Activated CD4-positive, alpha-beta T cell treated with anti-CD3 and anti-CD28 coated beads for 24 hours (primary cell): ENCODE results near the gene JOSD2.
A peak's percentile ranks its signal among the peaks of the same experiment; 100 is the strongest.

ENCODE experiments used
- DNase-seq, 2 donors: peaks; one replicate each; pipeline ENCODE4 v3.0.0-alpha.2; 2020; ENCODE audit warnings: low read depth in 2 of 2

The JOSD2 gene

GRCh38 chr19:50511069-50511822, at the start of gene JOSD2:
Gene JOSD2 (minus strand): TSS chr19:50511191. CDS start chr19:50510431, 760 bp downstream.
- peak; percentile 92 to 95 for DNase-seq

- no peak for DNase-seq
Observed at GRCh38 chr19:50559636-50560035, 48.6 kb upstream of the JOSD2 start.

GRCh38 chr19:50558449-50558848, 47.5 kb upstream of the JOSD2 start:
- no peak for DNase-seq

GRCh38 chr19:50558039-50558438, 47.0 kb upstream of the JOSD2 start:
- no peak for DNase-seq

- no peak for DNase-seq
Observed at GRCh38 chr19:50557009-50557613, 46.1 kb upstream of the JOSD2 start.

GRCh38 chr19:50556282-50557008, 45.5 kb upstream of the JOSD2 start:
- peak; percentile 64 to 83 for DNase-seq

- DNase-seq = no peak
Observed at GRCh38 chr19:50555450-50556281, 44.7 kb upstream of the JOSD2 start.

- DNase-seq = no peak
Observed at GRCh38 chr19:50555033-50555432, 44.0 kb upstream of the JOSD2 start.

- DNase-seq = no peak
Observed at GRCh38 chr19:50554212-50554611, 43.2 kb upstream of the JOSD2 start.

GRCh38 chr19:50553134-50553703, 42.2 kb upstream of the JOSD2 start:
- no peak for DNase-seq

- DNase-seq = no peak
Observed at GRCh38 chr19:50552540-50552939, 41.5 kb upstream of the JOSD2 start.

GRCh38 chr19:50551715-50552187, 40.8 kb upstream of the JOSD2 start:
- no peak for DNase-seq

- no peak for DNase-seq
Observed at GRCh38 chr19:50551034-50551714, 40.2 kb upstream of the JOSD2 start.

- no peak for DNase-seq
Observed at GRCh38 chr19:50550594-50550966, 39.6 kb upstream of the JOSD2 start.

GRCh38 chr19:50549927-50550593, 39.1 kb upstream of the JOSD2 start:
- DNase-seq = no peak

- DNase-seq = no peak
Observed at GRCh38 chr19:50549059-50549926, 38.3 kb upstream of the JOSD2 start.

- DNase-seq = no peak
Observed at GRCh38 chr19:50548191-50549058, 37.4 kb upstream of the JOSD2 start.
